GM18861 (cell line): ENCODE data around the gene LILRA5.
"Not testable (repeated sequence)": the region's sequence is repeated elsewhere in the genome, so short reads cannot be mapped to it uniquely, and the experiment has no call there.

Experiments
- ATAC-seq: cut with Tn5 transposase; IDR thresholded peaks from one replicate; pipeline ENCODE4 v1.9.1; 2021; ENCODE audit not compliant: unreplicated experiment

LILRA5 gene

DNA sequence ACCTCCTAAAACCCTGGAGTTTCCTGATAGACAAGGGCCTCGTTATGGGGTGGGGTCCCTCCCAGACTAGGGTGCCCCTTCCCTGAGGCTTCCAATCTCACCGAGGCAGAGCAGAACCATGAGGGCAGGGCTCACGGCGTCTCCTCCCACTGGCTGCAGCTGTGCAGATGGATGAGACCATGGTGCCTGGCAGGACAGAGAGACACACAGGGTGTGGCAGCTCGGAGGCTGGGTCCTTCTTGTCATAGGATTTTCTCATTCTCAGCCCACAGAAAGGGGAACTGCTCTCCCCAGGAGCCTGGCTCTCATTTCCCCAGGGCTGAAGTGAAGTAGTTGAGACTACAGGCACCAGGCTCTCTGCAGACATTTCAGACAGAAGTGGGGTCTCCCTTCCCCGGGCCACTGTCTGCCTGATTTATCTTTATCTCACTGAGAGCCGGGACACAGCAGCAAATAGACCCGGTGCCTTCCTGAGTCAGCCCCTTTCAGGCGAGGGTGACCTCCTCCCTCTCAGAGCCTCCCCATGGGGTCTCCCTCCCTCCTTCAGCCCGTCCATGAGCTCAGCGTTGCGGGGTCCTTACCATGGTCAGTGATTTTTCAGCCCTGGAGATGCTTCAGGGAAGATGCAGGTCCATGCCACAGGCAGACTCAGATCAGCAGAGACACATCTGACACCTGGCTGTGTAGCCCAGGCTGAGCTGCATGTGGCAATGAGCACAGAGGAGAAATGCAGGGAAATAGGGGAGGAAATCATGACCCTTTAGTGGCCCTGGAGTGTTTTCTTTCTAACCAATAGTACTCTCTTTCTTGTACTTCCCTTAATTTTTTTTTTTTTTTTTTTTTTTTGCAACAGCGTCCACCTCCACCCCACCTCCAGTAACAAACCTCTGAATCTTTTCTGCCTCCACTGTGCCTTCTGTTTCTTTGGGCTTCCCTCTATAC is at the start of gene LILRA5:
LILRA5 (minus strand) TSS at position 731 of the 942 bp plus-strand sequence; CDS start at position 584, 147 bp downstream.
- ATAC-seq = no peak

DNA sequence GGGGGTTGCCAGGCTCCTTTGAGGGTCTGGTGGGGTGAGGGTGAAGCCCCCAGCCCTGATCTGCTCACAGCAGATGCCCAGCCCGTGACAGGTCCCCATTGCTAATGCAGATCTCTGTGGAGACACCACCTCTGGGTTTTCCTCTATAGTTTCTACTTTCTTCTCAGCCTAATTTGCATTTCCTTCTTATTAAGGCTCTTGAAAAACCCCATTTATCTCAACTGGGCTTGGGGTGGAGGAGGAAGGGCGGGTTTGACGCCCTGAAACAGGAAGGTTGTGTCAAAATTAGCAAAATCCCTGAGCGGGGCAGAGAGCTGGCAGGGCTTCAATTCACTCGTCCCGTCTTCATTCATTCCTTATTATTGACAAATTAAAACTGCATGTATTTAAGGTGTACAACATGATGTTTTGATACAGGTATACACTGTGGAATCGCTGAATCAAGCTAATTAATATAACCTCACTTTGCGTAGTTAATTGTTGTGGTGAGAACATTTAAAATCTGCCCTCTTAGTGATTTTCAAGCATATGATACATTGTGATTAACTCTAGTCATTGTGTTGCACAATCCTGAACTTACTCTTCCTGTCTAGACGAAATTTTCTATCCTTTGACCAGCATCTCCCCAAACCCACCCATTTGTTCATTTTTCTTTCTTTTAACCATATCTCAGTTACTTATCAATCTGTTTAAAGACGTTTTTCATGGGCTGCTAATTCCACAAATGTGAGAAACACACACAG is 48.9 kb upstream of the LILRA5 start:
- not testable (repeated sequence) for ATAC-seq

DNA sequence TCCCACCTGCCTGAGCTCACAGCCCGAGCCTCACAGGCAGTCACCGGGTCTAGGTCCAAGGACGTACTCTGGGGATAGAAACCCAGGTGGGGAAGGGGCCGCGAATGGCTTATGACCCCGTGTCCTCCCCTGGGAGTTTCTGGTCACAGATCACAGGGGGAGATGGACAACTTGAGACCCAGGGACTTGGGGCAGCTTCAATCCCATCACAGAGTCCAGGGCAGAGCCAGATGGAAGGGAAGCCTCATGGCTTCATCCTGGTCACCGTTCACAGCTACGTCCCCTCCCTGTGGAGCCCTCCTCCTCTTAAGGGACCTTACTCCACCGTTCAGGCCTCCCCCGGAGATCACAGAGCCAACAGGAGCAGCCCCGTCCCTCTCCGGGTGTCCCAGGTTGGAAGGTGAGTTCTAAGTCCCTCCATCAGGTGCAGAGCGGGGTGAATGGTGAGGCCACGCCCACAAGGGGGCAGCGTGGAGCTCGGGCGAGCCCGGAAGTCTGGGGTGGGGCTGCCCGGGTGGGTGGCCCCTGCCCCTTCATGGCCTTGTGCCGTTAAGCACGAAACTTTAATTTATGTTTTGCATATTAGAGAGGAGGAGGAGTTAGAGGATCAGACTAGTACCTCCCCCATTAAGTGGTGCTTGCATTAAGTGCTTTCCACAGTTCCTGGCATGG is 46.3 kb upstream of the LILRA5 start:
- ATAC-seq = peak; percentile 52

DNA sequence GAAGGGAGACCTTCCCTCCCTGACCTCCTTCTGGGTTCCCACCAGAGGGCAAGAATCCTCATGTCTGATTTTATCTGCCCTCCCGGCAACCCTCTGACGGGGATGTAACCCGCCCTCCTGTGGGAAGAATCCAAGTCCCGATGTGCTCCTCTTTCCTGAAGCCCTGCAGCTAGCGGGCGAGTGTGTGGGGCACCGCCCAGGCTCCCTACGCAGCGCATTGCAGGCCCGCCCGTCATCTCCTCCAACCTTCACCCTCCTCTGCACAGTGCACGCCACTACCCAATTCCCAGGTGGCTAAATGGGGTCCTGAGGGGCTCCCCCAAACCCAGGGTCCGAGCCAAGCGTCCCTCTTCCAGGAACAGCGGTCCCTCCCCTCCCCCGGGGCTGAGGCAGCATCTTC is 44.4 kb upstream of the LILRA5 start:
- no peak for ATAC-seq

DNA sequence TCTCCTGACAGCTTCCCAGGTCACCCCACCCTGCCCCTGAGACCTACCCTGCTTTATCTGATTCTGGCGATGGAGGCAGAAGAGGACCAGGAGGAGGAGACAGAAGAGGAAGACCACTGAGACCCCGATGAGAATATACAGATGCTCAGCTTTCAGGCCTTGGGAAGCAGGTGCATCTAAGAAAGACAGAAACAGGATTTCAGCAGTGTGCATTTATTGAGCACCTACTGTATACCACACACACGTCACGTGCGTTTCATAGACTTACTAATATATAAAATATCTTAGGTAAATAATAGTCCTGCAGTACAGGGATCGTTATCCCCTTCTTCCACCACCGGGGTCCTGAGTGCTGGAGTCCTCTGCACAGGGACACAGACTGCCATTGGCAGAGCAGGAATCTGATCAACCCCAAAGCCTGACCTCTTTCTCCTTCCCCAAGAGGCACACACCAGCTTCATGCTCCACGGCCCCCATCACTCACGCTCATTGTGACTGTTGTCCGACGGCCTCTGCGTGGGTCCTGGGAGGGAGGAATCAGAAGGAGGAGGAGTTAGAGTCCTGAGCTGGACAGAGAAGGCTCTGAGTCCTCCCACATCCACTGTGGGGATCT is 43.6 kb upstream of the LILRA5 start:
- ATAC-seq = no peak

DNA sequence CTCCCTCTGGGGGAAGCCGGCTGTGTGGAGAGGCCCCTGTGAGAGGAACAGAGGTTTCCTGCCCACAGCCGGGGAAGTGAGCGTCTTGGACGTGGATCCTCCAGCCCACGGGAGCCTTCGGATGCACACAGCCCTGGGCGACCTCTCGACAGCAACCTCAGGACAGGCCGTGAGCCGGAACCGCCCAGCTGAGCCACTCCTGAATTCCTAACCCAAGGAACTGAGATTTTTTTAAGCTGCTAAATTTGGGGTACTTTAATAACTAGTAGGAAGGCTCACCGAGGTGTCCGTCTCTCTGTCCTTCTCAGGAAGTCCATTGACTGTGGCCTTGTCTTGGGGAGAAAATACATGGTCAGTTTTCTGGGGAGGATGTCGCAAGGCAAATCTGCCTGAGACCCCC is 42.7 kb upstream of the LILRA5 start:
- no peak for ATAC-seq

DNA sequence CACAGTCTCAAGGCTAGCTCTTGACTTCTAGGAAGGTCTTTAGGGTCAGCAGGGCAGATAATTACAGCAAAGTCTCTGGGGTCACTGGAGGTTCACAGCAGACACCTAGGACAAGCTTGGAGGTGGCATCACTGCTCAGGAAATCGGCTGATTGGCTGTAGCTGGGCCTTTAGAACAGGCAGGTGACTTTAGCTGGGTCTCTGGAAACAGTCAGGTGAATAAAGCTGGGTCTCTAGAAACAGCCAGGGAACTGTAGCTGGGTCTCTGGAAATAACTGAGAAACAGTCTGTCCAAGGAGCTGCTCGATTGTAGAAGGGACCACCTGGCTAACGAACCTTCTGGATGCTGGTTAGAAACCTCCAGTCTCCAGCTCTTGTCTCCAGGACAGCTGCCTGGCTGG is 41.8 kb upstream of the LILRA5 start:
- ATAC-seq = no peak

DNA sequence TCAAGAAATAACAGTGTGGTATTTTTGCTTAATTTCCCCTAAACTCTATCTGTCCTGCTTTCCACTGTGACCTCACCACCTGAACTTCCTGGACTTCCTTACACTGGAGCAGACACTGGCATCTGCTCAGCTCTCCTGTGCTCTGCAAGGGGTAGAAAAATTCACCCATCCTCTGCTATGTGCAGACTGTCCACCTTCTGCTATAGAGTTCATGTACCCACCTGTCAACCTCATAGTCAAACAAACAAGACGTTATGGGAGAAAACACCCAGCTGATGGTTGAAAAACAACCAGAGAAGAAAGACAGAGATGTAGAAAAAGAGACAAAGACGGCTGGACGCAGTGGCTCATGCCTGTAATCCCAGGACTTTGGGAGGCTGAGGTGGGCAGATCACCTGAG is 39.6 kb upstream of the LILRA5 start:
- ATAC-seq = no peak

DNA sequence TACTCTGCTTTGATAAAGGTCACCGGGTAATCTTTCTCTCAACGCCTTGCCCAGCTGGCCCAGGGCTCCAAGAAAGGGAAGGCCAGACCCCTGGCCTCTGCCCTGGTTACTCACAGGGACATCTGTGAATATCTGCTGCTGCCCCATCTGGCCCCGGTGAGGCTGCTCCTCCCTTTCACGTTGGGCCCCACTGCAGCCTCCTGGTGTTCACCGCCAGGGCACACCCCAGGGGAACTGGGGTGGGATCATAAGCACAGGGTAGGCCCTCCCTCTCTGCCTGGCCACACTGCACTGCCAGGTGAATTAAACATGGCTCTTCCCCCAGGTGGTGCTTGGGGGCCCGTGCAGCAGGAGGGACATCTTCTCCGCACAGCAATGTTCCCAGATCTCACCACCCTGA is 39.1 kb upstream of the LILRA5 start:
- no peak for ATAC-seq

DNA sequence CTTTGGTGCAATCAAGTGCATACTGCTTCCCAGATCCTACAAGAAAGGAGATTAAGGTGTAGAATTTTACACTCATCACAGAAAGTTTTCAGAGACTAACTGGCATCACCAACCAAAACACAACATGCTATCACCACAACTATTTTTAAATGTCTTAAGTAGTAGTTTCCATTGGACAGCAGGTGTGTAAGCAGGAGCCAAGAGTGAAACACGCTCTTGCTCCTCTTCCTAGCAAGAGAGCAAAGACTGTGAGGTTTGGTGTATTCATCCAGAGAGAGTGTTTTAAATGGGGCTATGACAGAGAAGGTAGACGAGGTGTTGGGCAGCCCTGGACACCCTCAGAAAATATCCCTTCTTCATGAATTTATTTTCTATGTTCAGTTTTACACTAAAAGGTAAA is 38.5 kb upstream of the LILRA5 start:
- no peak for ATAC-seq

DNA sequence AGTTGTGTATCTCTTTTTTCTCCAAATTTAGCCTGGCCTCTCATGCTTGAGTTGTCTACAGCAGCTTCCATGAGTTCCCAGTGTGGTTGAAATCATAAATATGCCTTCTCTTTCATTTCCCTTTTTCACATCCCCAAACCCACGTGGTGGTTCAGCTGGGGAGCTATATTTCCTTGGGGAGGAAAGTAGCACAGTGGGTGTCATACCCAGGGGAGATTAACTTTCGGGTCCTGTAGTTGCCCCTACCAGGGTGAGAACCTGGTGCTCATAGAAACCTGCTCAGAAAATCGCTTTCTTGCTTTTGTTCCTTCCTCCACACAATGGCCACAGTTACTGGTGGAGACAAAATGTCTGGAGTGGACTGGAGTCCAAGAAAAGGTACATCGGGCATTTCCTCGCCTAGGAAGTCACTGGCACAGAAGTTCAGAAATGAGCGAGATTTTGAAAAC is 33.0 kb upstream of the LILRA5 start:
- no peak for ATAC-seq

DNA sequence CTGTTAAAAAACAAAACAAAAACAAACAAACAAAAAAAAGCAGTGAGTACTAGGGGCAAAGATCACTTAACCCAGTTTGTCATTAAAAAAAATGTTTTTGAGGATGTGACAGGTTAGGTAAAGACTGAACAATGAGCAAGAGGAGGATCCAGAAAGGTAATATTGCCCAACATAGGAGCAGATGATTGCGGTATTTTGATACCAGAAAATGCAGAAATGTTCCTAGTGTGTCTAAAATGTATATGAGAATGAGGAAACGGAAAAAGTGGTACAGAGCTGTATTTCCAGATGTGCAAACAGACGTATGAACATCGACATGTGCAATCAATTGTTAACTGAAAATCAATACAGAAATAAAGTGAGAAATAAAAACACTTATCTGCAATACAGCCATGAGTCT is 30.9 kb upstream of the LILRA5 start:
- ATAC-seq = no peak

DNA sequence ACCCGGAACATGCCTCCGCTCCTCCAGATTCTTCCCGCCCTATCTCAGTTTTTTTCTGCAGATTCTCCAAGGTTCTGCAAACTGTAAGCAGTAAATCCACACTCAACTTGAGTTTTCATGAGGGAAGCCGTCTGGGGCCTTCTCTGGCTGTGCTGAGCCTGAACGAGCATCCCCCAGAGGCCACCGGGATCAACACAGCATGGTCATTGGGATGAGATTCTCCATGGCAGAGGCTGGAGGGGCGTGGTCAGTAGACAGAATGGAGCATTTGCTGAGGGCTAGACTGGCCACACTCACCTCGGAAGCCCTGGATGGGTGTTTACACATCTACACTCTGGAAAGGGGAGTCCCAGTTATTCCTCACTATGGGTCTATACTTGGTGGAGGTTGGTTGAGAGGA is 28.3 kb upstream of the LILRA5 start:
- ATAC-seq = no peak

DNA sequence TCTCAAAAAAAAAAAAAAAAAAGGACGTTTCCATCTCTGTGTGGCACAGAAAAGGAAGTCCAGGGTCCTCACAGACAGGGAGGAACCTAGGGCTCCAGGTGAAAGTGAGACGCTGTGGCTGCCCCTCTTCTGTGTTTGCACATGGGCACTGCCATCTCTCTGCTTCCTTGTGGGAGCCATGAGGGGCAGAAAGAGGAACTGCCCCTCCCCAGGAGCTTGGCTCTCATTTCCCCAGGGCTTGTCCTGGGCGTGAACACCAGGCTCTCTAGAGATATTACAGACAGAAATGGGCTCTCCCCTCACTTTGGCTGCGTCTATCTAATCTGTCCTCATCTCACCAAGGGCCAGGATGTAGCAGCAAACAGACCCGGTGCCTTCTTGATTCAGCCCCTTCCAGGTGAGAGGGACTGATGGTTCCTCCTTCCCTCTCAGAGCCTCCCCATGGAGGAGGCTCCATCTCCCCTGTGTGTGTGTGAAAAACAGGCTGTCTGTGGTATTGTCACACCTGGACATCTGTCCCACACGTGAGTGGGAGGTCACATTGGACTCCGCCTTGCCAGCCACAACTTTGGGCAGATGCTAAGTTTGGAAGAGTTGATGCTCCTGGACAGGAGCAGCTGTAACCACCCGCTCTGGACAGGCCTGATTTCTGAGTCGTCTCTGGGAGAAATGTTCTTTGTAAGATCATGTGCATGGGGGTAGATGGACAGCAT is 26.8 kb upstream of the LILRA5 start:
- no peak for ATAC-seq

DNA sequence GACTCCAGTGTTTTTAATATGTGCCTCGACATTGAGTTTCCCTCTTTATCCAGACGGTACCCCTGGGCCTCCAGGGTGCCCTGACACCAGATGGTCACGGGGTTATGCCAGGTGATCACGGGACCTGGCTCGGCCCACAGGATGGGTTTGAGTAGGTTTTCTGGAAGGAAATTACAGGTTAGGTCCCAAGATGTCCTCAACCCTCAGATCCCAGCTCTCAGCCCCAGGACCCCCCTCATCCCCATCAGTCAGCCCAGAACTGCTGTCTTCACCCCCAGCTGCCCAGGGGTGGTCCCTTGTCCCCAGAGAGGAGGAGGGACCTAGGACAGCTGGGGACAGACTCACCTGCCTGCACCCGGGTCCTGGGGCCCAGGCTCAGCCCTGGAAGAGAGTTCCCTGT is 25.6 kb upstream of the LILRA5 start:
- no peak for ATAC-seq

DNA sequence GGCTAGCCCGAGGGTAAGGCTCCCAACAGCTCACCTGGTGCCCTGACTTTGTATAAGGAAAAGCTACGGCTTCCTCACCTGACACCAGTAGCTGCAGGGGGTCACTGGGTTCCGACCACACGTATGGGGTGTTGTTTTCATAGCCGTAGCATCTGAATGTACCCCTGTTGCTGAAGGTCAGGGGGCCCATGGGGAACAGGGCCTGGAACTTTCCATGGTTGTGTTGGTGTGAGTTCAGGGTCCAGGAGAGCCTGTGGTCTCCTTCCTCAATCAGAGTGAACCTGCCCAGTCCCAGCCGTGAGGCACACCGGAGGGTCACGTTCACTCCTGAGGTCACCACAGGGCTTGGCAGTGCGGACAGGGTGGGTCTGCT is 24.9 kb upstream of the LILRA5 start:
- ATAC-seq = no peak

DNA sequence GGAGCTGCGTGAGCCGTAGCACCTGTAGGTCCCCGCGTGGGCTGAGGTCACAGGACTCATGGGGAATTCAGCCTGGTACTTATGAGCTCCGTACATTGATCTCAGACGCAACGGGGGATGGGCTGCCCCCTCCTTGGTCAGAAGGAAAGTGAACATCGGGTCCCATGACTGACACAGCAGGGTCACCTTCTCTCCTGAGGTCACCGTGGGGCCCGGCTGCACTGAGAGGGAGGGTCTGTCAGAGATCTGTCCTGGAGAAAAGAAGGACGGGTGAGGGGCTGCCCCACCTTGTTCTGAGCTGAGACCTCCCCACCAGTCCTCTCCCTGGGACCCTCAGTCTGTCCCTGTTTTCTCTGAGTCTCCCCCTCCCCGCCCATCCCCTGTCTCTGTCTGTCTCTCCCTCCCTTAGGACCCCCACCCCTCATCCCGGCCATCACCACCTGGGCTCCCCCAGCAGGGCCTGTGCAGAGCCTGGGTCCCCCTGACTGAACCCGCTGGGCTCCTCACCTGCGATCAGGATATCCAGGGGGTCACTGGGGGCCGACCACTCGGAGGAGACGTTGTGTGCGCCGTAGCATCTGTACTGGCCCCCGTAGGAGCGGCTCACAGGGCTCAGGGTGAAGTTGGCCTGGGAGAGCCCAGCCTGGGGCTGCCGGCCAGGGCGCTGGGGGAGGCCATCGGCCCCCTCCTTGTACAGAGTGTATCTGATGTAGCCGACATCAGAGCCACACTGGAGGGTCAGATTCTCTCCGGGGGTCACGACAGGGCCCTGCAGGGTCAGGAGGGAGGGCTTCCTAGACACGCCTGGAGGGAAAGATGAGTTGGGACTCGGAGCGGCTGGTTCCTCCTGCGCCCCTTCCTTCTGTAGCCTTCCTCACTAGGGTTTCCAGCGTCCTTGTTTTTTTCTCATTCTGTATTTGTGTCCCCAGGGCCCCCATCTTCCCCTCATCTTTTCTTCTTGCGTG is 24.2 kb upstream of the LILRA5 start:
- no peak for ATAC-seq

DNA sequence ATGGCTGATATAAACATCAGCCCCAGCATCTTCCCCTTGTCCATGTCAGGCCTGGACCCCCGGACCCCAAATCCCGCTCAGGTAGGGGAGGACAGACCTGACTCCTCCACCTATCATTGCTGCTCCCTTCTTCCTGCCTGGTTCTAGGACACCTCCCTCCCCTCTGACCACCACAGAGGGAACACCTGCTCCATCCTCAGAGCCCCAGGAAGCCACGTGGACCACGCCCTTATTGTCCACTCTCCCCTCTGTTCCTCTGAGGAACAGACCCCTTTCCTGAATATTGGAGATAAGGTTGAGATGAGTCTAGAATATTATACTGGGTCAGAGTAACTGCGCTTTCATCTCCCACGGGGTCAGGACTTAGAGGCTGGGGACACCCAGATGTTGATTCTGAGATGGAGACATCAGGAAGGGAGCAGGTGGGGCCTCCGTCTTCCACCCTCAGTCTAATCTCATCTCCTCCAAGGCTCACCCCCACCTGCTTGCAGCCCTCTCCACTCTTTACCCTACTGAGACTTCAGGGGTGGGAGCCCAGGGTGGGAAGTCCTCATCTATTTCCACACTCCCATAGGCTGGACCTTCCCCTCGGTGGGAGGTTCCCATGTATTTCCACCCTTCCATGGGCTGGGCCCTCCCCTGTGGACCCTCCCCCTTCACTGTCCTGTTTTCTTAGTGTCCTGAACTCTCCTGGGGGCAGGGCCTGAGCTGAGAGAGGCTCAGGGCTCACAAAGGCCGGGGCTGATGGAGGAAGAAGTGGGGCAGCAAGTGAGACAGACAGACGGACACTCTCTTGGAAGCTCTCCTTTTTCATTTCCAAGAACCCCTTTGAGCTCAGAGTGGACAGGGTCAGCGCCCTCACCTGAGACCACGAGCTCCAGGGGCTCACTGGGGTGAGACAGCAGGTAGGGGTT is 23.3 kb upstream of the LILRA5 start:
- ATAC-seq = no peak
